NCI-H1417 (cell line): ENCODE results near the gene ADGRG6.
"Not testable (repeated sequence)": the region's sequence is repeated elsewhere in the genome, so short reads cannot be mapped to it uniquely, and the experiment has no call there.

Experiments used
- DNase-seq, 3 experiments: peaks; one replicate each; lab custom pipeline; 2025; lab: John Stamatoyannopoulos, UW

ADGRG6 gene

GRCh38 chr6:142444881-142445301 is 143.1 kb downstream of the ADGRG6 start:
- peak in 2 of 3 experiments; percentile 11 to 38 for DNase-seq

GRCh38 chr6:142446168-142446567 is 144.4 kb downstream of the ADGRG6 start:
- DNase-seq: no peak

- no peak for DNase-seq
Measured at GRCh38 chr6:142446576-142446975, 144.8 kb downstream of the ADGRG6 start.

GRCh38 chr6:142448091-142448729 is 146.4 kb downstream of the ADGRG6 start:
- no peak for DNase-seq

- DNase-seq: not testable (repeated sequence)
Measured at GRCh38 chr6:142450856-142451255, 149.0 kb downstream of the ADGRG6 start.

- no peak for DNase-seq
Measured at GRCh38 chr6:142452993-142453392, 151.2 kb downstream of the ADGRG6 start.

GRCh38 chr6:142454196-142454595 is 152.4 kb downstream of the ADGRG6 start:
- DNase-seq: not testable (repeated sequence)

GRCh38 chr6:142454848-142455247 is 153.0 kb downstream of the ADGRG6 start:
- not testable (repeated sequence) for DNase-seq

GRCh38 chr6:142455957-142456589 is 154.3 kb downstream of the ADGRG6 start:
- no peak for DNase-seq

GRCh38 chr6:142457638-142458406 is 156.0 kb downstream of the ADGRG6 start:
- no peak for DNase-seq

- no peak for DNase-seq
Measured at GRCh38 chr6:142458836-142459235, 157.0 kb downstream of the ADGRG6 start.

GRCh38 chr6:142459271-142459670 is 157.5 kb downstream of the ADGRG6 start:
- no peak for DNase-seq

- DNase-seq: no peak
Measured at GRCh38 chr6:142462260-142462659, 160.5 kb downstream of the ADGRG6 start.

- DNase-seq: no peak
Measured at GRCh38 chr6:142463988-142464387, 162.2 kb downstream of the ADGRG6 start.

- DNase-seq: no peak
Measured at GRCh38 chr6:142469220-142469619, 167.4 kb downstream of the ADGRG6 start.

- DNase-seq: no peak
Measured at GRCh38 chr6:142470421-142470820, 168.6 kb downstream of the ADGRG6 start.

GRCh38 chr6:142474531-142475289 is 172.9 kb downstream of the ADGRG6 start:
- DNase-seq: peak; percentile 49 to 88 (median 67)

GRCh38 chr6:142476452-142476851 is 174.6 kb downstream of the ADGRG6 start:
- DNase-seq: no peak

GRCh38 chr6:142478117-142478516 is 176.3 kb downstream of the ADGRG6 start:
- DNase-seq: peak in 1 of 3 experiments; percentile 17

GRCh38 chr6:142481466-142481865 is 179.7 kb downstream of the ADGRG6 start:
- DNase-seq: no peak

- DNase-seq: no peak
Measured at GRCh38 chr6:142482249-142482648, 180.4 kb downstream of the ADGRG6 start.

- no peak for DNase-seq
Measured at GRCh38 chr6:142482974-142483373, 181.2 kb downstream of the ADGRG6 start.
